Lower leg skin (tissue), 4 donors: ENCODE measurements around the gene TPBGL. TPM values are rescaled to one million over a fixed set of nuclear protein-coding genes. Genes with fewer than 3 reads are reported as not detected.

ENCODE experiments used
- DNase-seq, 2 donors: peaks; one replicate each; pipeline ENCODE4 v3.0.0-alpha.2; 2019; ENCODE audit warnings: low spot score in 2 of 2
- H3K4me3 ChIP-seq: fragments of 200-600 bp; sonication (generic); 2 replicates; pipeline ENCODE4 v1.5.1; 2017; ENCODE audit warnings: mild to moderate bottlenecking, low read depth; ENCODE audit not compliant: poor library complexity, severe bottlenecking
- CTCF ChIP-seq, 3 donors: fragments of 450-650 bp; IDR thresholded peaks; one replicate each; pipeline ENCODE4 v1.5.1; 2016; ENCODE audit warnings: antibody characterized with exemption in 3 of 3, mild to moderate bottlenecking in 3 of 3, moderate library complexity in 2 of 3
- POLR2A ChIP-seq, 2 donors: fragments of 450-650 bp; IDR thresholded peaks; one replicate each; pipeline ENCODE4 v1.6.1; 2016 to 2017; ENCODE audit warnings: antibody characterized with exemption in 2 of 2, mild to moderate bottlenecking in 1 of 2, moderate library complexity in 1 of 2
- WGBS, 2 donors: methylation state at CpG; one replicate each; pipeline ENCODE4 v1.1.5; 2018; 5-methylcytosine and 5-hydroxymethylcytosine counted together
- intact Hi-C: fragments of 100-400 bp; cut with DNase I; formaldehyde crosslinking; loops from one replicate; pipeline ENCODE4 v1.15.0; 2023; ENCODE audit warnings: low total_unique reads
- total RNA-seq, 4 donors: library from RNA; depleted of rRNA; stranded (reverse); fragments of >200 nt; gene quantifications; one replicate each; pipeline ENCODE4 v1.1.0, GENCODE V29; 2016

The TPBGL gene
- total RNA-seq, result under 1 TPM in 2 of 4 donors, not detected in 2; 0.13 to 0.84 TPM

- 1 to 5% methylated on average over 28 to 51 of the region's 58 CpGs for WGBS, 2 donors
- H3K4me3 ChIP-seq, result no peak within 1 kb of the TSS
- DNase-seq, result peak in 1 of 2 donors; percentile 80
- TF ChIP-seq CTCF (IDR thresholded peaks at IDR 0.05) (no peak), POLR2A (IDR thresholded peaks at IDR 0.05) (no peak)
- intact Hi-C loops, result loop anchor here (10.0 kb wide), 1 partner anchor 216 kb away; no protein-coding TSS in a partner anchor
Measured at GRCh38 chr11:75240311-75241035, at the start of gene TPBGL. Gene TPBGL (plus strand): TSS chr11:75240774. CDS start chr11:75241050, 276 bp downstream.

DNA sequence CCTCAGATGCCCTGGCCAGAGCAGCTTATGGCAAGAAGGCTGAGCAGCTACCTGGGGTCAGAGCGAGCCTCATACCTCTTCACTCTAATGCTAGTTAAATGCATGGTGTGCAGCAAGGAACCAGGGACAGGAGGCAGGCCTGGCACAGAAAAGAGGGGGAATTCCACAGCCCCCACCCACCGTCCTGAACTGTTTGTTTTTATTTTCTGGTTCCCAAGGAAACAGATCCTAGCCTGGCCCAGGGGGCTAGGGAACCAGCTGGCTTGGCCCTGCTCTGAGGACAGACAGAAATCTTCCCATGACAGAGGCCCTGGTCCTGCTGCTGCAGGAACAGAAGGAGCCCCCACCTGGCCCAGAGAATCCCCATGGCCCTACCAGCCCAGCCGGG, 49.2 kb upstream of the TPBGL start:
- TF ChIP-seq CTCF (IDR thresholded peaks at IDR 0.05) (no peak), POLR2A (IDR thresholded peaks at IDR 0.05) (no peak)
- DNase-seq, result no peak
- WGBS, 2 donors, result 44 to 51% methylated on average over 3 of the region's 3 CpGs
- intact Hi-C loops, result no loop called here
- no peak overlapping the region for H3K4me3 ChIP-seq

GRCh38 chr11:75193271-75193670, 47.3 kb upstream of the TPBGL start:
- TF ChIP-seq POLR2A (IDR thresholded peaks at IDR 0.05), result no peak
- TF ChIP-seq CTCF (IDR thresholded peaks at IDR 0.05), result no peak
- WGBS, 2 donors, result 95 to 97% methylated on average over 15 of the region's 15 CpGs
- intact Hi-C loops, result no loop called here
- H3K4me3 ChIP-seq, result no peak overlapping the region
- DNase-seq, result no peak

- no peak for DNase-seq
- intact Hi-C loops, result no loop called here
Measured at GRCh38 chr11:75193711-75194110, 46.9 kb upstream of the TPBGL start.

DNA sequence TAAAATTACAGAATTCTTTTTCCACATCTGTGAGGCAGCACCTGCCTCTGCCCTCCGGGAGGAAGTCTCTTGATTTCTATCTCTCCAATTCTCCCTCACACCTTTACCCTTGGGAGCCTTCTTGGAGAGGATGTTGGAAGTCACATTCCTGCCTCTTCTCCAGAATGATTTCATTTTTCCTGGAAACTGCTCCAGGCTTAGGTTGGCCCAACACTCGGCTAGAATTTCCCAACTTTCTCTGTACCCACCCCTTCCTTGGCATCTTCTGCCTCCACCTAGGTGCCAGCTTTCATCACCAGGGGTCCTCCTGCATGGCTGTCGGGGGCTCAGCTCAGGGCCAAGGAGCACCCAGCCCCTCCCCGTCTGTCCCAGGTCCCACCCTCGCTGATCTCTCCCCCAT, 46.4 kb upstream of the TPBGL start:
- DNase-seq, result no peak
- TF ChIP-seq CTCF (IDR thresholded peaks at IDR 0.05) (no peak), POLR2A (IDR thresholded peaks at IDR 0.05) (no peak)
- no peak overlapping the region for H3K4me3 ChIP-seq
- 19 to 31% methylated on average over 5 of the region's 5 CpGs for WGBS, 2 donors
- intact Hi-C loops, result no loop called here

More at GRCh38 chr11:75193711-75194110, 46.9 kb upstream of the TPBGL start:
- WGBS, 2 donors, result 68 to 71% methylated on average over 2 of the region's 2 CpGs
- H3K4me3 ChIP-seq, result no peak overlapping the region
- TF ChIP-seq CTCF (IDR thresholded peaks at IDR 0.05), result no peak
- no peak for TF ChIP-seq POLR2A (IDR thresholded peaks at IDR 0.05)
